Trophoblast cell (in vitro differentiated cells and primary cell): ENCODE results near the gene CACNA2D3.

ENCODE experiments used
- DNase-seq, 2 donors: peaks; one replicate each; pipeline ENCODE4 v3.0.0-alpha.2; 2016
- H2AFZ ChIP-seq: 2 replicates; pipeline ENCODE4 v1.6.1; 2013; ENCODE audit warnings: low read length, moderate library complexity, mild to moderate bottlenecking; ENCODE audit not compliant: insufficient read depth, poor library complexity
- H2AK5ac ChIP-seq: 2 replicates; pipeline ENCODE4 v1.6.1; 2013; ENCODE audit warnings: mild to moderate bottlenecking, low read length
- H2BK120ac ChIP-seq: 2 replicates; pipeline ENCODE4 v1.6.1; 2013; ENCODE audit warnings: low read length, mild to moderate bottlenecking, moderate library complexity; ENCODE audit not compliant: insufficient read depth, poor library complexity
- H2BK12ac ChIP-seq: 2 replicates; pipeline ENCODE4 v1.6.1; 2013; ENCODE audit warnings: mild to moderate bottlenecking, low read length, moderate library complexity
- H2BK5ac ChIP-seq: 2 replicates; pipeline ENCODE4 v1.6.1; 2013; ENCODE audit warnings: low read length, low read depth, moderate library complexity, mild to moderate bottlenecking; ENCODE audit not compliant: poor library complexity
- H3K14ac ChIP-seq: 2 replicates; pipeline ENCODE4 v1.6.1; 2013; ENCODE audit warnings: mild to moderate bottlenecking, low read length
- H3K18ac ChIP-seq: 2 replicates; pipeline ENCODE4 v1.6.1; 2013; ENCODE audit warnings: mild to moderate bottlenecking, low read length
- H3K23ac ChIP-seq: 2 replicates; pipeline ENCODE4 v1.6.1; 2013; ENCODE audit warnings: low read length
- H3K27ac ChIP-seq: 2 replicates; pipeline ENCODE4 v1.5.1; 2013; ENCODE audit warnings: low read depth, mild to moderate bottlenecking, inconsistent platforms, low read length, moderate library complexity
- H3K27me3 ChIP-seq: 2 replicates; pipeline ENCODE4 v1.6.1; 2013; ENCODE audit warnings: inconsistent platforms, mild to moderate bottlenecking, low read length, moderate library complexity; ENCODE audit not compliant: insufficient read depth
- H3K36me3 ChIP-seq, 2 experiments: 1 replicate in 1 of 2; 2 replicates in 1 of 2; pipeline ENCODE4 v1.6.1; 2013; ENCODE audit warnings: low read length in 2 of 2, mild to moderate bottlenecking in 2 of 2, moderate library complexity in 1 of 2; ENCODE audit not compliant: insufficient read depth in 2 of 2, control insufficient read depth in 1 of 2
- H3K4ac ChIP-seq: 2 replicates; pipeline ENCODE4 v1.6.1; 2013; ENCODE audit warnings: low read depth, mild to moderate bottlenecking, low read length, moderate library complexity
- H3K4me1 ChIP-seq, 2 experiments: 1 replicate in 1 of 2; 2 replicates in 1 of 2; pipeline ENCODE4 v1.6.1; 2013; ENCODE audit warnings: low read length in 2 of 2, mild to moderate bottlenecking in 2 of 2, moderate library complexity in 1 of 2; ENCODE audit not compliant: insufficient read depth in 2 of 2, control insufficient read depth in 1 of 2
- H3K4me2 ChIP-seq: 2 replicates; pipeline ENCODE4 v1.6.1; 2013; ENCODE audit warnings: inconsistent platforms, mild to moderate bottlenecking, low read length, moderate library complexity
- H3K4me3 ChIP-seq: 2 replicates; pipeline ENCODE4 v1.5.1; 2013; ENCODE audit warnings: mild to moderate bottlenecking, low read depth, low read length, inconsistent platforms
- H3K79me1 ChIP-seq: one replicate; pipeline ENCODE4 v1.6.1; 2013; ENCODE audit warnings: low read length
- H3K79me2 ChIP-seq: 2 replicates; pipeline ENCODE4 v1.6.1; 2013; ENCODE audit warnings: low read length, mild to moderate bottlenecking; ENCODE audit not compliant: control insufficient read depth, insufficient read depth, poor library complexity
- H3K9ac ChIP-seq: 2 replicates; pipeline ENCODE4 v1.6.1; 2013; ENCODE audit warnings: mild to moderate bottlenecking, low read length
- H3K9me3 ChIP-seq: 2 replicates; pipeline ENCODE4 v1.6.1; 2013; ENCODE audit warnings: low read depth, mild to moderate bottlenecking, control low read depth, inconsistent platforms, low read length; ENCODE audit not compliant: insufficient read depth
- H4K12ac ChIP-seq: 2 replicates; pipeline ENCODE4 v1.6.1; 2013; ENCODE audit warnings: low read depth, mild to moderate bottlenecking, low read length, moderate library complexity
- H4K8ac ChIP-seq: 2 replicates; pipeline ENCODE4 v1.6.1; 2013; ENCODE audit warnings: low read depth, mild to moderate bottlenecking, low read length, moderate library complexity
- H4K91ac ChIP-seq: one replicate; pipeline ENCODE4 v1.6.1; 2013; ENCODE audit warnings: low read depth, mild to moderate bottlenecking, low read length, moderate library complexity
- WGBS: extraction: QIAGEN DNeasy Blood & Tissue Kit; methylation state at CpG from one replicate; pipeline ENCODE4 v1.1.7; 2013; ENCODE audit warnings: missing lambda C conversion rate; ENCODE audit not compliant: insufficient read length, insufficient coverage; ENCODE audit errors: extremely low coverage; 5-methylcytosine and 5-hydroxymethylcytosine counted together

Gene CACNA2D3

DNA sequence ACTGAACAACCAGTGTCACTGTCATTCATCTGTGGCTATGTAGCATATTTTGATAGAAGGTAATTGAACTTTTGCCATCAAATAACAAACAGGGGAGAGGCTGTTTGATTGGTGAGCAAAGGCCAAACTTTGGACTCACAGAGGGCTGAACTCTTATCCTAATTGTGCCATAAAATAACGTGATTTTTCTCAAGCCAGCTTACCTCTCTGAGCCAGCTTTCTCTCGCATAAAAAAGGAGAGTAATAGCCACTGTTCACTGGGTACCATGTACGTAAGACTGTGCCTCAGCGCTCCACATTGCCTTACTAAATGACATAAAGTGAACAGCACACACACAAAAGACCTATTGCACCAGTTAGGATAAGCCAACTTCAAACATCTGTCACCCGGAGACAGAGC lies 588.6 kb downstream of the CACNA2D3 start:
- H4K8ac ChIP-seq: no peak overlapping the region

DNA sequence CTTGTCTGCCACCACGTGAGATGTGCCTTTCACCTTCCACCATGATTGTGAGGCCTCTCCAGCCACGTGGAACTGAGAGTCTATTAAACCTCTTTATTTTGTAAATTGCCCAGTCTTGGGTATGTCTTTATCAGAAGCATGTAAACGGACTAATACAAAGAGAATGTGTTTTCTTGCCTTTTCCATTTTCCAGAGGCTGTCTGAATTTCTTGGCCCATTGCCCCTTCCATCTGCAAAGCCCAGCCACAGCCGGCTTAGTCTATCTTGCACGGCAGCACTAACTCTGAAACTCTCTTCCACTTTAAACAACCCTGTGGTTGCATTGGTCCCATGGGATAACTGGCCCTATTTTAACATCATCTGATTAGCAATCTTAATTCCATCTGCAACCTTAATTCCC lies 590.2 kb downstream of the CACNA2D3 start:
- no peak overlapping the region for H3K23ac ChIP-seq
- WGBS: no CpG with 5 or more reads among the region's 5 CpGs
- H4K8ac ChIP-seq: no peak overlapping the region
- H2AK5ac ChIP-seq: no peak overlapping the region
- H3K27ac ChIP-seq: no peak overlapping the region
- no peaks in the 10 kb centered on the region for H3K79me2 ChIP-seq
- H3K4ac ChIP-seq: no peak overlapping the region
- H4K91ac ChIP-seq: no peak overlapping the region
- H4K12ac ChIP-seq: no peak overlapping the region
- no peak for DNase-seq
- no peak overlapping the region for H2BK12ac ChIP-seq
- no peaks in the 10 kb centered on the region for H3K4me1 ChIP-seq
- no peak overlapping the region for H2BK5ac ChIP-seq
- no peak overlapping the region for H3K14ac ChIP-seq
- peaks cover 4% of the 10 kb centered on the region for H3K9me3 ChIP-seq
- H3K4me2 ChIP-seq: no peak overlapping the region
- H3K9ac ChIP-seq: no peak overlapping the region
- no peaks in the 10 kb centered on the region for H3K27me3 ChIP-seq
- H2AFZ ChIP-seq: no peak overlapping the region
- no peak overlapping the region for H3K18ac ChIP-seq
- H3K36me3 ChIP-seq: no peaks in the 10 kb centered on the region
- H3K79me1 ChIP-seq: no peaks in the 10 kb centered on the region
- H3K4me3 ChIP-seq: no peak overlapping the region
- H2BK120ac ChIP-seq: no peak overlapping the region

More for the DNA sequence above, 588.6 kb downstream of the CACNA2D3 start:
- Histone ChIP-seq H3K9ac (no peak overlapping the region), H2BK5ac (no peak overlapping the region), H3K4me2 (no peak overlapping the region), H3K79me2 (no peaks in the 10 kb centered on the region), H3K4me3 (no peak overlapping the region), H2BK12ac (no peak overlapping the region), H4K12ac (no peak overlapping the region), H3K9me3 (peaks cover 2% of the 10 kb centered on the region), H3K27ac (no peak overlapping the region), H3K79me1 (no peaks in the 10 kb centered on the region), H3K4ac (no peak overlapping the region), H3K23ac (no peak overlapping the region), H3K27me3 (no peaks in the 10 kb centered on the region), H3K36me3 (no peaks in the 10 kb centered on the region), H3K14ac (no peak overlapping the region), H3K18ac (no peak overlapping the region), H2AFZ (no peak overlapping the region), H4K91ac (no peak overlapping the region), H3K4me1 (no peaks in the 10 kb centered on the region), H2AK5ac (no peak overlapping the region), H2BK120ac (no peak overlapping the region)
- no peak for DNase-seq
- WGBS: no CpG with 5 or more reads among the region's 5 CpGs

DNA sequence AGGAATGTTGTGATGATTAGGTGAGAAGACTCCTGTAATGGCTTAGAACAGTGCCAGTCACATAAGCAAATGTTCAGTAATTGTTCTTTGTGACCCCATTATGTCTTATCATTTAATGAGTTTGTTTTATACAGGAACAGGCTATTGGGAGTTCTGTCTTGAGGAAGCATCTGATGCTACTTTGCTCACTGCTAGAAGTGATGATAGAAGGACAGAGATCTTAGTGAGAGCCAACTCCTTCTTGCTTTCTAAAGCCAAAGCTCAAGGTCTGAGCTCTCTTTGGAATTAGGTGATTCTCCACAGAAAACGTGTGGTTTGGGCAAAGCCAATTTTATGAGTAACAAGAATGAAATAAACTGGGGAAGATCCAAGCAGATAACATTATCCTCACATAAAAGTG lies 590.7 kb downstream of the CACNA2D3 start:
- Histone ChIP-seq H3K4me1 (no peaks in the 10 kb centered on the region), H3K14ac (no peak overlapping the region), H2AFZ (no peak overlapping the region), H3K27ac (no peak overlapping the region), H2BK120ac (no peak overlapping the region), H3K79me1 (no peaks in the 10 kb centered on the region), H3K36me3 (no peaks in the 10 kb centered on the region), H2AK5ac (no peak overlapping the region), H4K12ac (no peak overlapping the region), H2BK5ac (no peak overlapping the region), H3K79me2 (no peaks in the 10 kb centered on the region), H3K4me3 (no peak overlapping the region), H3K9me3 (peaks cover 5% of the 10 kb centered on the region), H3K4ac (no peak overlapping the region), H4K8ac (no peak overlapping the region), H3K9ac (no peak overlapping the region), H3K27me3 (no peaks in the 10 kb centered on the region), H3K23ac (no peak overlapping the region), H2BK12ac (no peak overlapping the region), H3K4me2 (no peak overlapping the region), H3K18ac (no peak overlapping the region), H4K91ac (no peak overlapping the region)
- no CpG with 5 or more reads among the region's 1 CpG for WGBS
- no peak for DNase-seq

DNA sequence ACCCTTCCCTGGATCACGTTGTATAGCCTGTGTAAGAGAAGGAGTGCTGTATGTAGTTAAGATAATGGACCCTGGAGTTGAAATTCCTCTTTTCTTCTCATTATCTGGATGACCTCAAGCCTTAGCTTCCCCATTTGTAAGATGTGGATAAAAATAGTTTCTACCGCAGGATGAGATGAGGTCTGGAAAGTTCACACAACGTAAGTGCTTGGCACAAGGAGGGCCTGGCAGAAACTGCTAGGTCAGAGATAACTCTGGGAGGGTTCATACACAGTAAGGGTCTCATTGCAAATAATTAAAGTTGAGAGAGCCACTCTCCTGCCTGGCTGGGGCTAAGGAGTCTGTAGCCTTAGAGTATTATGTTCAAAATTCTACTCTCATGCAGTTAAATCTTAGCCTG lies 591.1 kb downstream of the CACNA2D3 start:
- no peak overlapping the region for H2BK120ac ChIP-seq
- no peak overlapping the region for H3K4me3 ChIP-seq
- H3K27me3 ChIP-seq: no peaks in the 10 kb centered on the region
- no peak overlapping the region for H3K4ac ChIP-seq
- no peak for DNase-seq
- no peak overlapping the region for H2AK5ac ChIP-seq
- H3K79me2 ChIP-seq: no peaks in the 10 kb centered on the region
- H4K91ac ChIP-seq: no peak overlapping the region
- no peak overlapping the region for H3K27ac ChIP-seq
- no peak overlapping the region for H3K18ac ChIP-seq
- H3K4me1 ChIP-seq: no peaks in the 10 kb centered on the region
- H2BK5ac ChIP-seq: no peak overlapping the region
- WGBS: no CpG with 5 or more reads among the region's 3 CpGs
- no peaks in the 10 kb centered on the region for H3K79me1 ChIP-seq
- H4K8ac ChIP-seq: no peak overlapping the region
- no peak overlapping the region for H3K4me2 ChIP-seq
- peaks cover 5% of the 10 kb centered on the region for H3K9me3 ChIP-seq
- no peaks in the 10 kb centered on the region for H3K36me3 ChIP-seq
- H3K9ac ChIP-seq: no peak overlapping the region
- no peak overlapping the region for H3K14ac ChIP-seq
- no peak overlapping the region for H3K23ac ChIP-seq
- H2BK12ac ChIP-seq: no peak overlapping the region
- no peak overlapping the region for H4K12ac ChIP-seq
- H2AFZ ChIP-seq: no peak overlapping the region
